K562 (cell line): ENCODE measurements around the gene TRIM10.

Experiments used
- EHMT2 ChIP-seq: fragments of 450-650 bp; IDR thresholded peaks from 2 replicates; pipeline ENCODE4 v1.6.1; 2018; ENCODE audit warnings: antibody characterized with exemption
- TF ChIP-seq, protein P1 (sequence below), 3 experiments: IDR thresholded peaks in 2 of 3; conservative IDR thresholded peaks in 1 of 3; 2 replicates each; pipeline ENCODE4 v1.5.1; 2011 to 2012; ENCODE audit warnings: low read length in 3 of 3, mild to moderate bottlenecking in 3 of 3, control low read depth in 2 of 3, improper control_type of control experiment in 1 of 3, inconsistent platforms in 1 of 3, low read depth in 1 of 3, mixed read lengths in 1 of 3, moderate library complexity in 1 of 3; ENCODE audit not compliant: insufficient read depth in 2 of 3
- TF ChIP-seq, protein P2 (sequence below), 2 experiments: fragments of 200-800 bp in 1 of 2; sonication (Bioruptor generic) in 1 of 2; sonication (generic) in 1 of 2; formaldehyde crosslinking in 1 of 2; IDR thresholded peaks in 1 of 2; conservative IDR thresholded peaks in 1 of 2; 2 replicates each; pipeline versions ENCODE4 v1.5.0 to v1.6.1; 2016 to 2020; ENCODE audit warnings: missing compliant biosample characterization in 1 of 2, missing genetic modification characterization in 1 of 2, missing genetic modification reagents in 1 of 2

- TF ChIP-seq, protein P1, sequence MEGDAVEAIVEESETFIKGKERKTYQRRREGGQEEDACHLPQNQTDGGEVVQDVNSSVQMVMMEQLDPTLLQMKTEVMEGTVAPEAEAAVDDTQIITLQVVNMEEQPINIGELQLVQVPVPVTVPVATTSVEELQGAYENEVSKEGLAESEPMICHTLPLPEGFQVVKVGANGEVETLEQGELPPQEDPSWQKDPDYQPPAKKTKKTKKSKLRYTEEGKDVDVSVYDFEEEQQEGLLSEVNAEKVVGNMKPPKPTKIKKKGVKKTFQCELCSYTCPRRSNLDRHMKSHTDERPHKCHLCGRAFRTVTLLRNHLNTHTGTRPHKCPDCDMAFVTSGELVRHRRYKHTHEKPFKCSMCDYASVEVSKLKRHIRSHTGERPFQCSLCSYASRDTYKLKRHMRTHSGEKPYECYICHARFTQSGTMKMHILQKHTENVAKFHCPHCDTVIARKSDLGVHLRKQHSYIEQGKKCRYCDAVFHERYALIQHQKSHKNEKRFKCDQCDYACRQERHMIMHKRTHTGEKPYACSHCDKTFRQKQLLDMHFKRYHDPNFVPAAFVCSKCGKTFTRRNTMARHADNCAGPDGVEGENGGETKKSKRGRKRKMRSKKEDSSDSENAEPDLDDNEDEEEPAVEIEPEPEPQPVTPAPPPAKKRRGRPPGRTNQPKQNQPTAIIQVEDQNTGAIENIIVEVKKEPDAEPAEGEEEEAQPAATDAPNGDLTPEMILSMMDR (IDR thresholded peaks at IDR 0.05 in 2 of 3, conservative IDR thresholded peaks at IDR 0.05 in 1 of 3; ENCODE audit: insufficient read depth in 2 of 3, low read depth in 1 of 3, low read length in 3 of 3): peak; percentile 96 to 98 (median 98)
- TF ChIP-seq, protein P2, sequence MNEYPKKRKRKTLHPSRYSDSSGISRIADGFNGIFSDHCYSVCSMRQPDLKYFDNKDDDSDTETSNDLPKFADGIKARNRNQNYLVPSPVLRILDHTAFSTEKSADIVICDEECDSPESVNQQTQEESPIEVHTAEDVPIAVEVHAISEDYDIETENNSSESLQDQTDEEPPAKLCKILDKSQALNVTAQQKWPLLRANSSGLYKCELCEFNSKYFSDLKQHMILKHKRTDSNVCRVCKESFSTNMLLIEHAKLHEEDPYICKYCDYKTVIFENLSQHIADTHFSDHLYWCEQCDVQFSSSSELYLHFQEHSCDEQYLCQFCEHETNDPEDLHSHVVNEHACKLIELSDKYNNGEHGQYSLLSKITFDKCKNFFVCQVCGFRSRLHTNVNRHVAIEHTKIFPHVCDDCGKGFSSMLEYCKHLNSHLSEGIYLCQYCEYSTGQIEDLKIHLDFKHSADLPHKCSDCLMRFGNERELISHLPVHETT (CRISPR knock-in tag; conservative IDR thresholded peaks at IDR 0.05 in 1 of 2, IDR thresholded peaks at IDR 0.05 in 1 of 2): no peak
- TF ChIP-seq EHMT2: no peak
Measured at GRCh38 chr6:30102970-30103871, 57.8 kb downstream of the TRIM10 start.
